HG03196 (cell line): ENCODE results near the gene ST6GAL1.

Experiments
- ATAC-seq: cut with Tn5 transposase; IDR thresholded peaks from one replicate; pipeline ENCODE4 v1.9.1; 2021; ENCODE audit not compliant: unreplicated experiment

Gene ST6GAL1

DNA sequence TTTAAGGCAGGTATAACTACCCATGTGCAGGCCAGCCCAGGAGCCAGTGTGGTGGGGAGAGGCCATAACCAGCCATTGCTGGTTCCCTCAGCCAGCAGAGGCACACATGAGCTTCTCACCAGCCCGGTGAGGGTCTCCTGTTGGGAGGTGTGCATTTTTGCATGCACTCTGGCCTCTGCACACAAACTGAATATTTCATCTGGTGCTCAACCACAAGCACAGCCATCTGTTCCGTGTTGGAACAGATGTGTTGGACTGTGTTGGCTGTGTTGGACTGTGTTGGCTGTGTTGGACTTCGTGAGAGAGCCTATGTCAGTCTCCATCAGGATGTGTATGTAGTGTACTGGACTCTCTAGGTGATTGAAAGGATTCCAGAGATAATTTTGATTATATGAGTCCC, 141.8 kb downstream of the ST6GAL1 start:
- ATAC-seq: no peak

DNA sequence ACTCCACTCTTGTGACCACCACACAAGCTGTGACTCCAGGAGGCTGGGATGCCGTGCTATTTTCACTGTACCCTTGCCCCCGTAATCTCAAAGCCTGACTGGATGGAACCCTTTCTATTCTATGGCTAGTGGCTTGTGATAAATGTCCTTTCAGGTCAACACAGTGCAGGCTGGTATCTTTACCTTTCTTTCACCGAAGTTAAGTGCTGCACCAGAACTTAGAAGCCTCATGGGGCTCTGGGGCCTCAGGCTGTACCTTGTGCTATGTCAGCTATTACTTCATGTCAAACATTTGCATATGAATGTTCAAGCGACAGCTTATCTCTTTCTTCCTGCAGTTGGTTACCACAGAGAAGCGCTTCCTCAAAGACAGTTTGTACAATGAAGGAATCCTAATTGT, 142.2 kb downstream of the ST6GAL1 start:
- no peak for ATAC-seq

DNA sequence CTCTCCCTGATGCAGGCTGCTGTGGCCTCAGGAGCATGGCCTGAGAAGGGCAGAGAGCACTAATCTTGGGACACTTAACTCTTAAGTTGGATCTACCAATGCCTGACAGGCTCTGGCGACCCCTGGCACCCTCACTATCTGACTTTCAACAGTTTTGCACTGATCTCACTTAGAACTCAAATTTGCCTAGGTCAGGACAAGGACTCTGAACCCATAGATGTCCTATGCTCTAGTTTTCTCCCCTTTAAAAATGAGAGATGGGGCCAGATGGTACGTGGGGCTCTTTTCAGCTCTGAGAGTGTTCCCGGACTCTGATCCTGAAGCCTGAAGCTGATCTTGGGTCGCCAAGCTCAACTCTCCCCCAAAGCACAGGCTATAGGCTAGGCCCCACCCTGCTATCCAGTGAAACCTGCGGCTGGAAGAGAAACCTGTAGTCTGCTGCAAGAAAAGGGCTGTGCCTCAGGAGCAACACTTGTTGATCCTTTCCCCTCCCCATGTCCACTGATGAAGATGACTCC, 143.3 kb downstream of the ST6GAL1 start:
- no peak for ATAC-seq

DNA sequence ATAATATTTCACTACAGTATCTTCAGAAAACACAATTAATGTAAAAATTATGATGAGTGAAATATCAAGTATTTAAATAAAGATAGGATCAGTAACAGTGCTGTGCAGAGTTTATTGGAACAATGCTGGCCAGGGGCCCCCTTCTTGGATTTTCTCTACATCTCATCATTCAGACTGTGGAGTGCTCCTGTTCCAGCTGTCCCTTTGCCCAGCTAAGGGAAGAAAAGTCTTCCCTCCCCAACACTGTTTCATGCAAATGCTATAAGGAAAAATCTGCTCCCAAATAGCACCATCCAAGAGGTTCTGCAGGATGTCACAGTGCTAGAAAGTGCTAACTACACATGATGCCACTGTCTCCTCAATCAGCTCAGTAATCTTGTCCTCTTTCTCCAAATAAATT, 144.5 kb downstream of the ST6GAL1 start:
- ATAC-seq: no peak

DNA sequence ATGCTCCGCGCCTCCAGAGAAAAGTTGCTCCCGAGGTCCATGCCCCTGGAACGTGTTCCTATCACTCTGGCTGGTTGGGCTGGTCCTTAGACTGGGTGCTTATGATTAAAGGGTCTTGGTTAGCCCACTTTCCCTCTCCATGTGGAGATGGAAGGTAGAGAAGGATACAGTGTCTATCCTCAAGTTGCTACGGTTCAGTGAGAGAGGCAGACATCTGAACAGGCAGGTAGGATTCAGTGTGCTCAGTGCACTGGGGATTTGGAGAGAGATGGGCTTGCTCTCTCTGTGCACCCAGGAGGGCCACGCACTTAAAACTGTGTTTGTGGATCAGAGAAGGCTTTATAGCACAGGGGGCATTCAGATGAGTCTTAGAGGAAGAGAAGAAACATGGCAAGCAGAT, 146.0 kb downstream of the ST6GAL1 start:
- ATAC-seq: no peak

DNA sequence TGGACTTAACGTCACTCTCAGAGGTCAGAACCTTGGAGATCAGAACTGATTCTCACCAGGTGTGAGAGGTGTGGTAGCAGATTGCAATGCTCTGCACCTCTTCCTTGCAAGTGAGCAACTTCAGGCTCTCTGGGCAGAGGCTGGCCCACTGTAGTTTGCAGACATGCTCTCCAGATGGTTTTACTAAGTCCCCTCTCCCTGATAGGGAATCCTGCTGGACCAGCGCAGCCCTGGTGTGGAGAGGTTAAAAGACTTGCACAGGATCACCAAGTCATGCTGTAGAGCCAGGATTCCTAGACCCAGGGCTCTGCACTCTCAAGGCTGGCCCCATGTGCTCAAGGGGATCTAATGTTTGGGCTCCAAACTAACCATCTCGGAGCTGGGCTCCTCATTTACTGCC, 146.8 kb downstream of the ST6GAL1 start:
- ATAC-seq: no peak

DNA sequence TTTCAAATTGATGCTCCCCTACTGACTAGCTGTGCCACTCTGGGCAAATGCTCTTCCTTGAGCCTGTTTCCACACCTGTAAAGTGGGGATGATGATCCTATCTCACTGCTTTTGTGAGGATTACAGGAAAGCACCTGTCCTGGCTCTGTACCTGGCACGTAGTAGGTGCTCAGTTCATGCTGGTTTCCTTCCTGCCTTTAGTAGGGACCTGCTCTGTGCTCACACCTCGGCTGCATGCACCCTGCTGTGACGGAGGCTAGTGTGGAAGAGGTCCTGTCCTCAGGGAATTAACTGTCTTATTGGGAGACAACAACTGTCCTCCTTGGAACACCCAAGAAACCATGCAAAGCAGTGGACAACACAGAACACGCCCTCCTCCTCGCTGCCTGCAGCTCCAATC, 147.2 kb downstream of the ST6GAL1 start:
- no peak for ATAC-seq

DNA sequence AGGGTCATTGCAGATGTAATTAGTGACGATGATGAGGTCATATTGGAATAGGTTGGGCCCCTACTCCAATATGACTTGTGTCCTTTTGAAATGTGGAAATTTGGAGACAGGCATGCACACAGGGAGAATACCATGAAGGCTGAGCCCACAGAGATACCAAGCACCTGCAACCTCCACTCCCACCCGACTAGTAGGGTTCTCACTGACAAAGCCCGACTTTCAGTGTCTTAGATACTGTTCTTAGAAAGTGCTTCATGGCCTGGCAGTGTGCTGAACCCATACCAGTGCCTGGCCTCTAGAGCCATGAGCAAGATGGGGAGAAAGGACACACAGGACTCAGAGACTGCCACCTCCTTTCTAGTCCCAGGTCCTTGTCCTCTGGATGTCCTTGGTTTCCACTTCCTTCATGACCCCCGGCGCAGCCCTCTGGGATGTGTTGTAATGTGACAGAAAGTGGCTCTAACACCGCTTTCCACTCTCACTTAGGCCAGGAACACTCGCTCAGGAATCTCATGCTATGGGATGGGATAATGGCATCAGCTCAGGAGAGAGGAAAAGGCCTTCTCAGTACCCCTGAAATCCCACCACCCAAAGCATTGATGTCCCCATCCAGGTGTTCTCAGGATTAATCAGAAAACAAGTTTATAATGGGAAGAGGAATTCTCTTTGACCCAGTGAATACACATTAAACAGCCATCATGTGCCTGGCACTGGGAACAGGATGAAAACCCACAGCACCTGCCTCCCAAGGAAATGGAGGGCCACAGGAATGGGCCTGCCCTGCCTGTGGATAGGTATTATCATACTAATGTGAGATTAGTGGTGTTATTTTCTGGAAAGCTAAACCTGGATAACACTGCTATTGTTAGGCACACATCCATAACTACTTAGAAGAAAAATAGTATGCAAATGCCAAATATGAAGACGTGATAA, 149.0 kb downstream of the ST6GAL1 start:
- ATAC-seq: no peak

DNA sequence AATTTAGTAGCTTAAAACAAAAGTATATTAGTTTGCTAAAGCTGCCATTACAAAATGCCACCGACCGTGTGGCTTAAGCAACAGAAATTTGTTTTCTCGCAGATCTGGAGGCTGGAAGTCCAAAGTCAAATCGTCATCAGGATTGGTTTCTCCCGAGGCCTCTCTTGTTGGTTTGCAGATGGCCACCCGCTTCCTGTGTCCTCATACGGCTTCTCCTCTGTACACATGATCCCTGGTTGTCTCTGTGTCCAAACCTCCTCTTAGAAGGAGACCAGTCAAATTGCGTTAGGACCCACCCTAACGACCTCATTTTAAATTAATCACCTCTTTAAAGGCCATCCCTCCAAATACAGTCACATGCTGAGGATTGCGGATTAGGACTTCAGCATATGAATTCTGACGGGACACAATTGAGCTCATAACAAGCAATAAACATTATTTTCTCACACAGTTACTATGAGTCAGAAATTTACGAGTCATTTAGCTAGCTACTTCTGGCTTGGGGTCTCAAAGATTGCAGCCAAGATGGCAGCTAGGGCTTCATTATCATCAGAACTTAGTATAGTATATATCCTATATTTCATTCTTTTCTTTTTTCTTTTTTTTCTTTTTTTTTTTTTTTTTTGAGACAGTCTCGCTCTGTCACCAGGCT, 150.6 kb downstream of the ST6GAL1 start:
- no peak for ATAC-seq

DNA sequence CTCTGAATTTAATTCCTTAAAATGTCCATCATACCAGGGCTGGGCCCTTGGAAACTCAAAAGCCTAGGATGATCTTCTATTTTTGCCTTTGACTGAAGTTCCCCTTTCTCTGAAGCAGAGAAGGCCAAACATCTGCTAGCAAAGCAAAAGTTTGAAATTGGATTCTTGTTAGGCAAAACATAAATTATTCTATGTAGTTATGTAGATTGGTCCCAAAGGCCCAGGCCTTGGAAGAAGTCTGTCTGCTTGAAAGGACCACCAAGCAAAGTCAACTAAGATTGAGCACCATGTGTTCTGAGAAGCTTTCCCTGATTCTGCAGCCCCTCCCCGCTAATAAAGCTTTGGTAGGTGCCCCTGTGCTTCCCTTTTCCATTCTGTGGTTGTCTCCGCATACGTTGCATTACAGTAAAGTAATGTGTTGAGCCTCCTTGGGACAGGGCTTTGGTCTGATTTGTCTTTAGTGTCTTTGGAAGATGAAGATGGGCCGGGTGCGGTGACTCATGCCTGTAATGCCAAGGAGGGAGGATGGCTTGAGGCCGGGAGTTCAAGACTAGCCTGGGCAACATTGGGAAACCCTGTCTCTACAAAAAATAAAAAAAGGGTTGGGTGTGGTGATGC, 152.5 kb downstream of the ST6GAL1 start:
- ATAC-seq: no peak

DNA sequence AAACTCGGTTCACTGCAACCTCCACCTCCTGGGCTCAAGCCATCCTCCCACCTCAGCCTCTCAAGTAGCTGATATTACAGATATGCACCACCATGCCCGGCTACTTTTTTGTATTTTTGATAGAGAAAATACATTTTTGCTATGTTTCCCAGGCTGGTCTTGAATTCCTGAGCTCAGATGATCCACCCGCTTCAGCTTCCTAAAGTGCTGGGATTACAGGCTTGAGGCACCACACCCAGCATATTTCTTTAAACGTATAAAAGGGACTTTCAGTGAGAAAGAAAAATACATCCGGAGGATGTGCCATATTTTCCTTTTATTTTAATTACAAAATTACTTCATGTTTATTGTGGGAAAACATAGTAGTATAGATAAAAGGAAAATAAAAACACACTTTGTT, 153.8 kb downstream of the ST6GAL1 start:
- ATAC-seq: no peak

DNA sequence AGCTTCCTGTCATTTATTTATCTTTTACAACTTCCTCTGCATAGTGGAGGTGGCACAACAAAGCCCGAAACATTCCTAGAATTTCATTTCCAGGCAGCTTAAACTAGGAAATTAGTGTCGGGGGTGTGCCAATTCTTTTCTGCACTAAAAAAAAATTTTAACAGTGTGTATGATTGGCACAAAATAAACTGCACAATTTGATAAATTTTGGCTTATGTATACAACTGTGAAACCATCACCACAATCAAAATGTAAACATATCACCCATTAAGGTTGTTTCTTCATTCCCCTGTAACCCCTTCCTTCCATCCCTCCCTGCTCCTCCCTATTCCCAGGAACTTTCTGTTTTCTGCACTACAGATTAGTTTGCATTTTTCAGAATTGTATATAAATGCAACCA, 154.3 kb downstream of the ST6GAL1 start:
- no peak for ATAC-seq

DNA sequence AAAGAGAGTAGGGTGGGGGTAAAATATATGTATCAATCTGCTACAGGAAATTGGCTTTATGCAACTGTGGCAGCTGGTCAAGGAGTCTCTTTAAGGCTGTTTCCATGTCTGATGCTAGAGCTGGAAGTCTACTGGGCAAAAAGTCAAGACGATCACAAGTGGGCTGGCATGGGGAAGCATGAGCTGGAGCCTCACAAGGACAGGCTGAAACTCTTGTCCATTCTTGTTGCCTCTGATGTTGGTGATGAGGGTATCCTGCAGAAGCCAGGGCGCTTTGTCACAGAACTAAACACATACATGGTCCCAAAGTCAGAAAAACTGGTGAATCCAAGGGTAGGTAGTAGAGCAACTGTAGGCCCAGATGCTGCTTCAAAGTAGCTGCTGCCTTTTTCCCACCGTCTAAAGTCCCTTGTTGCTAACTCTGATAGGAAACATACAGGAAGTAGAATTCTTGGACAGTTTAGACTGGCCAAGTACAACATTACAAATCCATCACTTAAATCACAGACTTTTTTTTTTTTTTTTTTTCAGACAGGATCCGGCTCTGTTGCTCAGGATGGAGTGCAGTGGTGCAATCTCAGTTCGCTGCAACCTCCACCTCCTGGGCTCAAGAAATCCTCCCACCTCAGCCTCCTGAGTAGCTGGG, 154.8 kb downstream of the ST6GAL1 start:
- ATAC-seq: no peak

DNA sequence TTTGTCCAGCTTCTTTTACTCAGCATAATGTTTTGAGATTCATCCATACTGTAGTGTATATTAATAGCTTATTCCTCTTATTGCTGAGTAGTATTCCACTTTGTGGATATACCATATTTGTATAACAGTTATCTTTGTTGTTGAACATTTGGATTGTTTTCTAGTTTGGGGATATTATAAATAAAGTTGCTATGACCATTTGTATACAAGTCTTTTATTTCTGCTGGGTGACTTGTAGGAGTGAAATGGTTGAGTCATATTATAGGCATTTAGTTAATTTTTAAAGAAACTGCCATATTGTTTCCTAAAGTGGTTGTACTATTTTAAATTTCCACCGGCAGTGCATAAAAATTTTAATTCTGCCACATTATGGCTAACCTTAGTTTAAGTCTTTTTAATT, 155.6 kb downstream of the ST6GAL1 start:
- no peak for ATAC-seq

DNA sequence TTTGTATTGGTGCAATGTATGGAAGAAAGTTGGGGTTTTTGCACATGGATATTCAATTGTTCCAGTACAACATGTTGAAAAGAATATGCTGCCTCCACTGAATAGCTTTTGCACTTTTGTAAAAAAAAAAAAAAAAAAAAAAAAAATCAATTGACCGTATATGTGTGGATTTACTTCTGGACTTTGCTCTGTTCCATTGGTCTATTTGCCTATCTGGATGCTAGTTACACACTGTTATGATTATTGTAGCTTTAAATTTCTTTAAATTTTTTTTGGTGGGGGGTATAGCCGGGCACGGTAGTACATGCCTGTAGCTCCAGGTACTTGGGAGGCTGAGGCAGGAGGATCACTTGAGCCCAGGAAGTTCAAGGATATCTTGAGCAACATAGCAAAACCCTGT, 156.5 kb downstream of the ST6GAL1 start:
- no peak for ATAC-seq

DNA sequence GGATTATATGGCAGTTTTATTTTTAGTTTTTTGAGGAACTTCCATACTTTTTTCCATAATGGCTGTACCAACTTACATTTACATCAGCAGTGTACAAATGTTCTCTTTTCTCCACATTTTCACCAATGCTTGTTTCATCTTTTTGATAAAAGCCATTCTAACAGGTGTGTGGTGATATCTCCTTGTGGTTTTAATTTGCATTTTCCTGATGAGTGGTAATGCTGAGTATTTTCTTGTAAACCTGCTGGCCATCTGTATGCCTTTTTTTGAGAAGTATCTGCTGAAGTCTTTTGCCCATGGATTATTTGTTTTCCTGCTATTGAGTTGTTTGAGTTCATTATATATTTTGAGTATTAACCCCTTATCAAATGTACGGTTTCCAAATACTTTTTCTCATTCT, 158.4 kb downstream of the ST6GAL1 start:
- ATAC-seq: no peak

DNA sequence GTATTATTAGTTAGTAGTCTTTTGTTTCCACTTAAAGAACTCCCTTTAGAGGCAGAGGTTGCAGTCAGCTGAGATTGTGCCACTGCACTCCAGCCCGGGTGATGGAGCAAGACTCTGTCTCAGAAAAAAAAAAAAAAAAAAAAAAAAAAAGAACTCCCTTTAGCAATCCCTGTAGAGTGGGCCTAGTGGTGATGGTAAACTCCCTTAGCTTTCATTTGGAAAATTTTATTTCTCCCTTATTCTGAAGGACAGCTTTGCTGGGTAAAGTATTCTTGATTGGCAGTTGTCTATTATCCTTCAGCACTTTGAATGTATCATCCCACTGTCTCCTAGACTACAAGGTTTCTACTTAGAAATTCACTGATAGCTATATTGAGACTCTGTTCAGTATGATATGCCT, 163.0 kb downstream of the ST6GAL1 start:
- no peak for ATAC-seq

DNA sequence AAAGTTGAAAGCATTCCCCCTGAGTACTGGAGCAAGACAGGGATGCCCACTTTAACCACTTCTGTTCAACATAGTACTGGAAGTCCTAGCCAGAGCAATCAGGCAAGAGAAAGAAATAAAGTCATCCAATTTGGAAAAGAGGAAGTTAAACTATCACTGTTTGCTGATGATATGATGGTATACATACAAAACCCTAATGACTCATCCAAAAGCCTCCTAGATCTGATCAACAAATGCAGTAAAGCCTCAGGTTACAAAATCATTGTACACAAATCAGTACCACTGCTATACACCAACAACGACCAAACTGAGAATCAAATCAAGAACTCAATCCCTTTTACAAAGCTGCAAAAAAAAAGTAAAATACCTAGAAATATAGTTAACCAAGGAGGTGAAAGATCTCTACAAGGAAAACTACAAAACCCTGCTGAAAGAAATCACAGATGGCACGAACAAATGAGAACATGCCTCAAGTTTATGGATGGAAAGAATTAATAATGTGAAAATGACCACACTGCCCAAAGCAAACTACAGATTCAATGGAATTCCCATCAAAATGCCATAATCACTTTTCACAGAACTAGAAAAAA, 168.7 kb downstream of the ST6GAL1 start:
- no peak for ATAC-seq

DNA sequence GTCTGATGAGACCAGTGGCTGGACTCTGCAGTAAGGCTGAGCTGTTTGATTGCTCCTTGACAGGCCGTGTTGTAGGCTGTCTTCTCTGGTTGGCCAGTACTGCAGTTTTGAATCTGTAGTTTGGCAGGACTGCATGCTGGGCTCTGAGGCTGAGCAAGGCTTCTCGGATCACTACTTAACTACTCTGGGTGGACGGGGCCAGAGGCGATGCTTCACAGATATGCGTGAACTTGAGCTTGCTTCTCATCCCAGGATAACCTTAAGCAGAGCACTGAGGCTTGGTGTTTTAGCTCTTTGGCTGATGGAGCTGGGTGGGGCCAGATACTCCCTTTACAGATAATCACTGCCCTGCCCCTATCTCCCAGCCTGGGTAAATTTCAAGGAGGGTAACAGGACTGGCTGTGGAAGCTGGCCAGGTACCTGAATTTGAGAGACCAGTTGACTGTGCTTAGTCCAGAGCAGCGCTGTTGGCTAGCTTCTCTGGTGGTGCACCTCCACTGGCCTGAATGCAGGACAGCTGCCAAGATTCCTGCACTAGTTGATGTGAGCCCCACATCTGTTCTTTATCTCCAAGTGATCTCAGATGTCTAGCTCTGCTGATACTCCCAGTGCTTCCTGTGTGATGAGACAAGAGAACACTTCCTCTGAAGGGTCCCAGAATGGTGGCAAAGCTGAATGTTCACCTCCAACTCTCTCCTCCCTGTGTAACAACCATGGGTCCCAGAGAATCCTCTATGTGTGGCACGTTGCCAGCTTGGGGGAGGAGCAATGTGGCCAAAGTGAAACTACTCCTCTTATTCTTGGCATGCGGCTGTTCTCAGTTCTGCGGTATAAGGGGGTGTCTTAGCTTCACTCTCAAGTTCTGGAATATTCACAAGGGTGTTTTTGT, 171.1 kb downstream of the ST6GAL1 start:
- no peak for ATAC-seq

DNA sequence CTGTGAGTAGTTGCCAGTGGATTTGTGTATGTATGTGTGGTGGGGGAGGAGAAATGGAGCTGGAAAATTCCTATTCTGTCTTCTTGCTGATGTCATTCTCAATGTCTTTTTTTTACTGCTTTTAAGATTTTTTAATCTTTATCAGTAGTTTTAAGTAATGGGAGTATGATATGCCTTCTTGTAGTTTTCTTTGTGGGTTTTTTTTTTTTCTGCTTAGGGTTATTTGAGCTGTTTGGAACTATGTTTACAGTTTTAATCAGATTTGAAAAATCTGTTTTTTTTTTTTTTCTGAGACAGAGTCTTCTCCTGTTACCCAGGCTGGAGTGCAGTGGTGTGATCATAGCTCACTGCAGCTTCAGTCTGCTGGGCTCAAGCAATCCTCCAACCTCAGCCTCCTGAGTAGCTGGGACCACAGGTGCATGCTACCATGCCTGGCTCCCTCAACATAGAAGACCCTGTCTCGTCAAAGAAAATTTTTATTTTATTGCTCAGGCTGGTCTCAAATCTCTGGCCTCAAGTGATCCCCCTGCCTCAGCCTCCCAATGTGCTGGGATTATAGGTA, 171.8 kb downstream of the ST6GAL1 start:
- ATAC-seq: no peak
